SK-N-SH (cell line): ENCODE results near the gene LY6G6C. TPM values are rescaled to one million over a fixed set of nuclear protein-coding genes. Genes with fewer than 3 reads are reported as not detected.

Source experiments
- CTCF ChIA-PET: fragments of 300-600, 350-600 bp; formaldehyde crosslinking; extraction: SDS; loops from one replicate; lab custom pipeline; 2021; lab: Yijun Ruan, JAX
- POLR2A ChIA-PET: fragments of 350-600 bp; sonication (Branson Sonifier 250); formaldehyde crosslinking; extraction: SDS; loops from one replicate; lab custom pipeline; 2020; ENCODE audit warnings: antibody characterized with exemption, inconsistent platforms; lab: Yijun Ruan, JAX
- DNase-seq: peaks from one replicate; pipeline ENCODE4 v3.0.0; 2012
- H2AFZ ChIP-seq: fragments of 200-600 bp; sonication (generic); 2 replicates; pipeline ENCODE4 v1.8.1; 2016; ENCODE audit warnings: antibody characterized with exemption, mild to moderate bottlenecking, low read depth
- H3F3A ChIP-seq: fragments of 200-600 bp; sonication (generic); replicated peaks from 2 replicates; pipeline ENCODE3; 2016; ENCODE audit warnings: antibody characterized with exemption, mild to moderate bottlenecking; ENCODE audit not compliant: insufficient read depth
- H3K27ac ChIP-seq, 2 experiments: fragments of 200-500 bp in 1 of 2; fragments of 200-600 bp in 1 of 2; sonication (Bioruptor generic) in 1 of 2; sonication (generic), shearing (Covaris generic) in 1 of 2; 2 replicates each; pipeline versions ENCODE4 v1.5.1 to v1.6.1; 2014 to 2016; ENCODE audit warnings: low read depth in 2 of 2, inconsistent platforms in 1 of 2, low read length in 1 of 2, mild to moderate bottlenecking in 1 of 2, mixed read lengths in 1 of 2
- H3K27me3 ChIP-seq: fragments of 200-600 bp; sonication (generic), shearing (Covaris generic); 2 replicates; pipeline ENCODE4 v1.6.1; 2016; ENCODE audit warnings: mixed run types; ENCODE audit not compliant: insufficient read depth
- H3K36me3 ChIP-seq, 2 experiments: fragments of 200-500 bp in 1 of 2; fragments of 200-600 bp in 1 of 2; sonication (Bioruptor generic) in 1 of 2; sonication (generic) in 1 of 2; replicated peaks in 1 of 2; 2 replicates each; pipeline versions ENCODE3 to v1.5.1; 2014 to 2016; ENCODE audit warnings: low read length in 1 of 2, mild to moderate bottlenecking in 1 of 2; ENCODE audit not compliant: insufficient read depth in 2 of 2, control insufficient read depth in 1 of 2
- H3K4me1 ChIP-seq, 2 experiments: fragments of 200-500 bp in 1 of 2; fragments of 200-600 bp in 1 of 2; sonication (Bioruptor generic) in 1 of 2; sonication (generic), shearing (Covaris generic) in 1 of 2; 2 replicates each; pipeline versions ENCODE4 v1.5.1 to v1.6.1; 2014 to 2016; ENCODE audit warnings: low read depth in 1 of 2, low read length in 1 of 2, mixed run types in 1 of 2; ENCODE audit not compliant: insufficient read depth in 2 of 2, control insufficient read depth in 1 of 2
- H3K4me2 ChIP-seq: fragments of 200-600 bp; sonication (generic), shearing (Covaris generic); 2 replicates; pipeline ENCODE4 v1.6.1; 2017; ENCODE audit warnings: mixed run types
- H3K4me3 ChIP-seq, 2 experiments: fragments of 200-500 bp in 1 of 2; fragments of 200-600 bp in 1 of 2; sonication (Bioruptor generic) in 1 of 2; sonication (generic), shearing (Covaris generic) in 1 of 2; 2 replicates each; pipeline versions ENCODE4 v1.5.1 to v1.8.1; 2014 to 2016; ENCODE audit warnings: low read depth in 2 of 2, inconsistent platforms in 1 of 2, low read length in 1 of 2, mild to moderate bottlenecking in 1 of 2, mixed read lengths in 1 of 2, moderate library complexity in 1 of 2
- H3K79me2 ChIP-seq: fragments of 200-600 bp; sonication (generic); 2 replicates; pipeline ENCODE4 v1.8.1; 2017; ENCODE audit warnings: mild to moderate bottlenecking; ENCODE audit not compliant: insufficient read depth
- H3K9ac ChIP-seq: fragments of 200-600 bp; sonication (generic); 2 replicates; pipeline ENCODE4 v1.6.1; 2017; ENCODE audit warnings: mixed run types
- H3K9me2 ChIP-seq: fragments of 200-600 bp; sonication (generic); 2 replicates; pipeline ENCODE4 v1.6.1; 2017; ENCODE audit warnings: mixed run types
- H3K9me3 ChIP-seq: fragments of 200-600 bp; sonication (generic); 2 replicates; pipeline ENCODE4 v1.6.1; 2017; ENCODE audit warnings: mixed run types, mild to moderate bottlenecking, moderate library complexity
- H4K20me1 ChIP-seq: fragments of 200-600 bp; sonication (generic); 2 replicates; pipeline ENCODE4 v1.6.1; 2017; ENCODE audit warnings: mild to moderate bottlenecking, mixed run types; ENCODE audit not compliant: insufficient read depth
- CTCF ChIP-seq: fragments of 200-600 bp; sonication (generic); IDR thresholded peaks from 2 replicates; pipeline ENCODE4 v1.6.1; 2017; ENCODE audit warnings: antibody characterized with exemption, mild to moderate bottlenecking, moderate library complexity
- ELF1 ChIP-seq: IDR thresholded peaks from 2 replicates; pipeline ENCODE4 v1.4.0; 2012
- EP300 ChIP-seq, 2 experiments: IDR thresholded peaks; 2 replicates each; pipeline versions ENCODE4 v1.4.0 to v1.6.1; 2012; ENCODE audit warnings: borderline replicate concordance in 1 of 2, low read depth in 1 of 2, low read length in 1 of 2
- EZH2phosphoT487 ChIP-seq: fragments of 200-600 bp; sonication (generic); IDR thresholded peaks from 2 replicates; pipeline ENCODE4 v1.6.1; 2017; ENCODE audit warnings: low read depth, mixed run types, mild to moderate bottlenecking, antibody characterized with exemption, moderate library complexity, borderline replicate concordance
- FOSL2 ChIP-seq: IDR thresholded peaks from 2 replicates; pipeline ENCODE4 v1.4.0; 2012; ENCODE audit warnings: low read depth, mild to moderate bottlenecking, moderate library complexity, borderline replicate concordance
- FOXJ3 ChIP-seq: sonication (generic); formaldehyde crosslinking; IDR thresholded peaks from 2 replicates; pipeline ENCODE4 v1.5.1; 2020; ENCODE audit warnings: mild to moderate bottlenecking, missing genetic modification reagents
- GABPA ChIP-seq: IDR thresholded peaks from 2 replicates; pipeline ENCODE4 v1.4.0; 2012; ENCODE audit warnings: low read depth, mild to moderate bottlenecking
- GATA2 ChIP-seq: sonication (generic); formaldehyde crosslinking; IDR thresholded peaks from 2 replicates; pipeline ENCODE4 v1.5.0; 2020; ENCODE audit warnings: mild to moderate bottlenecking, missing genetic modification reagents
- JUND ChIP-seq: IDR thresholded peaks from 2 replicates; pipeline ENCODE4 v1.4.0; 2012
- MXI1 ChIP-seq: IDR thresholded peaks from 2 replicates; pipeline ENCODE4 v1.6.1; 2012; ENCODE audit warnings: mild to moderate bottlenecking, low read depth, low read length, improper control_type of control experiment
- NFIC ChIP-seq: IDR thresholded peaks from 2 replicates; pipeline ENCODE4 v1.4.0; 2012; ENCODE audit warnings: borderline replicate concordance
- RCOR1 ChIP-seq: fragments of 150-350 bp; IDR thresholded peaks from 2 replicates; pipeline ENCODE4 v1.6.1; 2017; ENCODE audit warnings: antibody characterized with exemption, low read length
- REST ChIP-seq: IDR thresholded peaks from 2 replicates; pipeline ENCODE4 v1.6.1; 2012; ENCODE audit warnings: mild to moderate bottlenecking, low read depth, low read length, moderate library complexity
- SIN3A ChIP-seq: IDR thresholded peaks from 2 replicates; pipeline ENCODE4 v1.6.1; 2012; ENCODE audit warnings: low read depth, mild to moderate bottlenecking, low read length, moderate library complexity, borderline replicate concordance
- SMC3 ChIP-seq: IDR thresholded peaks from 2 replicates; pipeline ENCODE4 v1.6.1; 2012; ENCODE audit warnings: low read depth, low read length, improper control_type of control experiment
- TCF12 ChIP-seq: IDR thresholded peaks from 2 replicates; pipeline ENCODE4 v1.4.0; 2012
- TEAD4 ChIP-seq: IDR thresholded peaks from 2 replicates; pipeline ENCODE4 v1.4.0; 2012; ENCODE audit warnings: mild to moderate bottlenecking, borderline replicate concordance; ENCODE audit not compliant: insufficient read depth
- USF2 ChIP-seq: fragments of 150-350 bp; IDR thresholded peaks from 2 replicates; pipeline ENCODE4 v1.6.1; 2017; ENCODE audit warnings: antibody characterized with exemption, low read length, low read depth, borderline replicate concordance
- ZBTB33 ChIP-seq: IDR thresholded peaks from 2 replicates; pipeline ENCODE4 v1.4.0; 2012; ENCODE audit warnings: low read depth, borderline replicate concordance
- WGBS: methylation state at CpG from one replicate; pipeline ENCODE4 v1.1.6; 2017; ENCODE audit warnings: low lambda C conversion rate; 5-methylcytosine and 5-hydroxymethylcytosine counted together
- polyA plus RNA-seq, 3 experiments: library from polyadenylated mRNA; depleted of rRNA; stranded (reverse); fragments of >200 nt; gene quantifications; 2 replicates each; pipeline ENCODE4 v1.2.3, GENCODE V29; 2012
- TF ChIP-seq, protein P1 (sequence below): fragments of 150-350 bp; IDR thresholded peaks from 2 replicates; pipeline ENCODE4 v1.6.1; 2016; ENCODE audit warnings: mild to moderate bottlenecking, low read depth, low read length

LY6G6C gene
- polyA plus RNA-seq, 1 of the 3 experiments (the other 2 are of a cell fraction): not detected

DNA sequence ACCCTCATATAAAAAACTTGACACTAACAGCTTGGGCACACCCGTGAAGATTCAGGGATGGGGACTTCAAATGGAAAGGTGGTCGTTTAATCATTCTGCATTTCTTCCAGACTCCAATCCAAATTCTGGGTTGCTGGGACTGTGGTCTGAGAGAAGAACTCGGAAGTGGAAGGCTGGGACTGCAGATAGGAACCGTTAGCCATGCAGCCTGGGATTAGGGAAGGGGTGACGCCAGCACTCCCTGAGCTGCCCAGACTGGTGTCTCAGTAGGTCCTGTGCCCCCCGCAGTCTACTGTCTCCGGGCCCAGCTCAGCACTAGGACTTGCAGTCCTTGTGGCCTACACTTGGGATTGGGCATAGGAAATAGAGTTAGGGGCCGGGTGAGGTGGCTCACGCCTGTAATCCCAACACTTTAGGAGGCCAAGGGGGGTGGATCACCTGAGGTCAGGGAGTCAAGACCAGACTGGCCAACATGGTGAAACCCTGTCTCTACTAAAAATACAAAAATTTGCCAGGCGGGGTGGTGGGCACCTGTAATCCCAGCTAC lies 15.3 kb upstream of the LY6G6C start:
- peak overlapping the region; percentile 88 to 90 for H3K27ac ChIP-seq
- 68% methylated on average over 8 of the region's 10 CpGs for WGBS
- no peak for TF ChIP-seq FOSL2
- TF ChIP-seq ZBTB33: no peak
- TF ChIP-seq SMC3: no peak
- no peak for TF ChIP-seq FOXJ3
- no peak for TF ChIP-seq TCF12
- no peak for TF ChIP-seq RCOR1
- no peak for TF ChIP-seq REST
- TF ChIP-seq SIN3A: no peak
- TF ChIP-seq EZH2phosphoT487: no peak
- no peak for TF ChIP-seq CTCF
- TF ChIP-seq MXI1: no peak
- no peak for TF ChIP-seq TEAD4
- TF ChIP-seq GABPA: no peak
- TF ChIP-seq USF2: no peak
- TF ChIP-seq EP300 (IDR thresholded peaks at IDR 0.05; ENCODE audit: borderline replicate concordance in 1 of 2, low read depth in 1 of 2, low read length in 1 of 2): no peak
- no peak for TF ChIP-seq NFIC
- TF ChIP-seq JUND: no peak
- no peak for TF ChIP-seq ELF1
- TF ChIP-seq, protein P1, sequence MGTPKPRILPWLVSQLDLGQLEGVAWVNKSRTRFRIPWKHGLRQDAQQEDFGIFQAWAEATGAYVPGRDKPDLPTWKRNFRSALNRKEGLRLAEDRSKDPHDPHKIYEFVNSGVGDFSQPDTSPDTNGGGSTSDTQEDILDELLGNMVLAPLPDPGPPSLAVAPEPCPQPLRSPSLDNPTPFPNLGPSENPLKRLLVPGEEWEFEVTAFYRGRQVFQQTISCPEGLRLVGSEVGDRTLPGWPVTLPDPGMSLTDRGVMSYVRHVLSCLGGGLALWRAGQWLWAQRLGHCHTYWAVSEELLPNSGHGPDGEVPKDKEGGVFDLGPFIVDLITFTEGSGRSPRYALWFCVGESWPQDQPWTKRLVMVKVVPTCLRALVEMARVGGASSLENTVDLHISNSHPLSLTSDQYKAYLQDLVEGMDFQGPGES: no peak
- no peak for TF ChIP-seq GATA2
- POLR2A ChIA-PET: interaction anchor here (1.8 to 2.1 kb wide), 2 partner anchors 58 to 78 kb away, joined by 3 to 5 read pairs; partner anchors contain the start of genes HSPA1A and HSPA1L
- no peaks in the 10 kb centered on the region for H3K9me3 ChIP-seq
- no peaks in the 10 kb centered on the region for H3K9me2 ChIP-seq
- 0 out of 2 replicates have a peak overlapping the region, but pooled peaks have one; percentile 15 for H2AFZ ChIP-seq
- H3K27me3 ChIP-seq: no peaks in the 10 kb centered on the region
- peak overlapping the region; percentile 97 for H3K9ac ChIP-seq
- H3K36me3 ChIP-seq: peaks cover 21 to 32% of the 10 kb centered on the region in 2 experiments
- no peak for DNase-seq
- peak overlapping the region; percentile 99 for H3K4me2 ChIP-seq
- H3K79me2 ChIP-seq: peaks cover 68% of the 10 kb centered on the region
- peaks cover 45% of the 10 kb centered on the region for H3F3A ChIP-seq
- H4K20me1 ChIP-seq: peaks cover 21% of the 10 kb centered on the region
- peaks cover 22 to 31% of the 10 kb centered on the region in 2 experiments; a peak in 3 of 4 replicates for H3K4me1 ChIP-seq
- H3K4me3 ChIP-seq: peak overlapping the region; percentile 85 to 86
- CTCF ChIA-PET: interaction anchor here (0.8 to 5.5 kb wide), 3 partner anchors 12 to 94 kb away, joined by 4 to 23 read pairs (median 9); no protein-coding TSS in a partner anchor
